ENCODE measurements around the gene TMBIM1. TPM values are rescaled to one million over a fixed set of nuclear protein-coding genes. Genes with fewer than 3 reads are reported as not detected.

The TMBIM1 gene
- polyA plus RNA-seq, 4 donors, result 112 to 328 (median 155) TPM

- H3K27ac ChIP-seq (ENCODE audit: low read depth in 1 of 3, low read length in 2 of 3), result no peak overlapping the region
- H3K36me3 ChIP-seq (ENCODE audit: control insufficient read depth in 3 of 3, insufficient read depth in 2 of 3, low read depth in 1 of 3, low read length in 3 of 3), result peaks cover 15 to 56% (median 25%) of the 10 kb centered on the region in 3 donors
- no peak overlapping the region for H3K4me3 ChIP-seq (ENCODE audit: low read depth in 1 of 3, low read length in 3 of 3)
- no peaks in the 10 kb centered on the region for H3K9me3 ChIP-seq (ENCODE audit: control insufficient read depth in 2 of 2, insufficient read depth in 1 of 2, low read depth in 1 of 2, low read length in 1 of 2)
- H3K4me1 ChIP-seq (ENCODE audit: control insufficient read depth in 3 of 3, insufficient read depth in 2 of 3, low read depth in 1 of 3, low read length in 2 of 3), result peaks cover 0 to 12% (median 2%) of the 10 kb centered on the region in 3 donors
- no peaks in the 10 kb centered on the region for H3K27me3 ChIP-seq (ENCODE audit: control insufficient read depth in 3 of 3, insufficient read depth in 3 of 3, low read length in 3 of 3)
- DNase-seq, result no peak
- no peak for FAIRE-seq
- WGBS, 3 donors, result 90 to 93% (median 91%) methylated on average over 4 of the region's 4 CpGs
Measured at GRCh38 chr2:218236829-218237228, 55.5 kb downstream of the TMBIM1 start.

GRCh38 chr2:218235017-218235416 lies 57.3 kb downstream of the TMBIM1 start:
- Histone ChIP-seq H3K27ac (ENCODE audit: low read depth in 1 of 3, low read length in 2 of 3) (no peak overlapping the region), H3K4me1 (ENCODE audit: control insufficient read depth in 3 of 3, insufficient read depth in 2 of 3, low read depth in 1 of 3, low read length in 2 of 3) (peaks cover 9 to 28% (median 10%) of the 10 kb centered on the region in 3 donors), H3K27me3 (ENCODE audit: control insufficient read depth in 3 of 3, insufficient read depth in 3 of 3, low read length in 3 of 3) (no peaks in the 10 kb centered on the region), H3K4me3 (ENCODE audit: low read depth in 1 of 3, low read length in 3 of 3) (no peak overlapping the region), H3K9me3 (ENCODE audit: control insufficient read depth in 2 of 2, insufficient read depth in 1 of 2, low read depth in 1 of 2, low read length in 1 of 2) (no peaks in the 10 kb centered on the region), H3K36me3 (ENCODE audit: control insufficient read depth in 3 of 3, insufficient read depth in 2 of 3, low read depth in 1 of 3, low read length in 3 of 3) (peaks cover 15 to 60% (median 23%) of the 10 kb centered on the region in 3 donors)
- DNase-seq, result no peak
- FAIRE-seq, result no peak
- 96 to 99% (median 98%) methylated on average over 2 of the region's 2 CpGs for WGBS, 3 donors

GRCh38 chr2:218234521-218234920 lies 57.8 kb downstream of the TMBIM1 start:
- FAIRE-seq (no peak), DNase-seq (no peak)
- H3K27me3 ChIP-seq (ENCODE audit: control insufficient read depth in 3 of 3, insufficient read depth in 3 of 3, low read length in 3 of 3), result no peaks in the 10 kb centered on the region
- H3K4me1 ChIP-seq (ENCODE audit: control insufficient read depth in 3 of 3, insufficient read depth in 2 of 3, low read depth in 1 of 3, low read length in 2 of 3), result peaks cover 10 to 33% (median 10%) of the 10 kb centered on the region in 3 donors
- H3K4me3 ChIP-seq (ENCODE audit: low read depth in 1 of 3, low read length in 3 of 3), result no peak overlapping the region
- no peaks in the 10 kb centered on the region for H3K9me3 ChIP-seq (ENCODE audit: control insufficient read depth in 2 of 2, insufficient read depth in 1 of 2, low read depth in 1 of 2, low read length in 1 of 2)
- WGBS, 3 donors, result 54 to 60% (median 56%) methylated on average over 3 of the region's 3 CpGs
- H3K36me3 ChIP-seq (ENCODE audit: control insufficient read depth in 3 of 3, insufficient read depth in 2 of 3, low read depth in 1 of 3, low read length in 3 of 3), result peaks cover 15 to 58% (median 22%) of the 10 kb centered on the region in 3 donors
- H3K27ac ChIP-seq (ENCODE audit: low read depth in 1 of 3, low read length in 2 of 3), result no peak overlapping the region

- H3K27me3 ChIP-seq (ENCODE audit: control insufficient read depth in 3 of 3, insufficient read depth in 3 of 3, low read length in 3 of 3), result no peaks in the 10 kb centered on the region
Measured at GRCh38 chr2:218233543-218233942, 58.8 kb downstream of the TMBIM1 start.

GRCh38 chr2:218230882-218231281 lies 61.4 kb downstream of the TMBIM1 start:
- H3K27ac ChIP-seq (ENCODE audit: low read depth in 1 of 3, low read length in 2 of 3), result peak overlapping the region; percentile 50 to 88 (median 84)
- FAIRE-seq (no peak), DNase-seq (peak; percentile 93 to 97)
- WGBS, 3 donors, result 0% methylated on average over 1 of the region's 1 CpG
- peaks cover 10 to 28% (median 15%) of the 10 kb centered on the region in 3 donors for H3K4me1 ChIP-seq (ENCODE audit: control insufficient read depth in 3 of 3, insufficient read depth in 2 of 3, low read depth in 1 of 3, low read length in 2 of 3)
- H3K27me3 ChIP-seq (ENCODE audit: control insufficient read depth in 3 of 3, insufficient read depth in 3 of 3, low read length in 3 of 3), result no peaks in the 10 kb centered on the region
- H3K36me3 ChIP-seq (ENCODE audit: control insufficient read depth in 3 of 3, insufficient read depth in 2 of 3, low read depth in 1 of 3, low read length in 3 of 3), result peaks cover 9 to 60% (median 26%) of the 10 kb centered on the region in 3 donors
- H3K9me3 ChIP-seq (ENCODE audit: control insufficient read depth in 2 of 2, insufficient read depth in 1 of 2, low read depth in 1 of 2, low read length in 1 of 2), result no peaks in the 10 kb centered on the region
- H3K4me3 ChIP-seq (ENCODE audit: low read depth in 1 of 3, low read length in 3 of 3), result no peak overlapping the region

More at GRCh38 chr2:218233543-218233942, 58.8 kb downstream of the TMBIM1 start:
- Histone ChIP-seq H3K36me3 (ENCODE audit: control insufficient read depth in 3 of 3, insufficient read depth in 2 of 3, low read depth in 1 of 3, low read length in 3 of 3) (peaks cover 12 to 55% (median 18%) of the 10 kb centered on the region in 3 donors), H3K27ac (ENCODE audit: low read depth in 1 of 3, low read length in 2 of 3) (no peak overlapping the region), H3K4me1 (ENCODE audit: control insufficient read depth in 3 of 3, insufficient read depth in 2 of 3, low read depth in 1 of 3, low read length in 2 of 3) (peaks cover 10 to 29% (median 13%) of the 10 kb centered on the region in 3 donors), H3K9me3 (ENCODE audit: control insufficient read depth in 2 of 2, insufficient read depth in 1 of 2, low read depth in 1 of 2, low read length in 1 of 2) (no peaks in the 10 kb centered on the region), H3K4me3 (ENCODE audit: low read depth in 1 of 3, low read length in 3 of 3) (no peak overlapping the region)
- no peak for FAIRE-seq
- no peak for DNase-seq
- WGBS, 3 donors, result 88 to 95% (median 91%) methylated on average over 4 of the region's 4 CpGs

- Histone ChIP-seq H3K4me1 (ENCODE audit: control insufficient read depth in 3 of 3, insufficient read depth in 2 of 3, low read depth in 1 of 3, low read length in 2 of 3) (peaks cover 10 to 28% (median 15%) of the 10 kb centered on the region in 3 donors), H3K36me3 (ENCODE audit: control insufficient read depth in 3 of 3, insufficient read depth in 2 of 3, low read depth in 1 of 3, low read length in 3 of 3) (peaks cover 12 to 53% (median 26%) of the 10 kb centered on the region in 3 donors), H3K27ac (ENCODE audit: low read depth in 1 of 3, low read length in 2 of 3) (peak overlapping the region; percentile 62 to 88 (median 84)), H3K27me3 (ENCODE audit: control insufficient read depth in 3 of 3, insufficient read depth in 3 of 3, low read length in 3 of 3) (no peaks in the 10 kb centered on the region), H3K9me3 (ENCODE audit: control insufficient read depth in 2 of 2, insufficient read depth in 1 of 2, low read depth in 1 of 2, low read length in 1 of 2) (no peaks in the 10 kb centered on the region), H3K4me3 (ENCODE audit: low read depth in 1 of 3, low read length in 3 of 3) (no peak overlapping the region)
- DNase-seq, result peak; percentile 32 to 70
- WGBS, 3 donors, result 20 to 54% (median 26%) methylated on average over 4 of the region's 4 CpGs
- FAIRE-seq, result no peak
Measured at GRCh38 chr2:218229851-218230250, 62.5 kb downstream of the TMBIM1 start.

GRCh38 chr2:218229239-218229638 lies 63.1 kb downstream of the TMBIM1 start:
- Histone ChIP-seq H3K4me1 (ENCODE audit: control insufficient read depth in 3 of 3, insufficient read depth in 2 of 3, low read depth in 1 of 3, low read length in 2 of 3) (peaks cover 10 to 28% (median 15%) of the 10 kb centered on the region in 3 donors), H3K4me3 (ENCODE audit: low read depth in 1 of 3, low read length in 3 of 3) (no peak overlapping the region), H3K27me3 (ENCODE audit: control insufficient read depth in 3 of 3, insufficient read depth in 3 of 3, low read length in 3 of 3) (no peaks in the 10 kb centered on the region), H3K36me3 (ENCODE audit: control insufficient read depth in 3 of 3, insufficient read depth in 2 of 3, low read depth in 1 of 3, low read length in 3 of 3) (peaks cover 10 to 53% (median 24%) of the 10 kb centered on the region in 3 donors), H3K27ac (ENCODE audit: low read depth in 1 of 3, low read length in 2 of 3) (peak overlapping the region; percentile 38 to 84 (median 59)), H3K9me3 (ENCODE audit: control insufficient read depth in 2 of 2, insufficient read depth in 1 of 2, low read depth in 1 of 2, low read length in 1 of 2) (no peaks in the 10 kb centered on the region)
- DNase-seq (peak in 1 of 2 donors; percentile 44), FAIRE-seq (no peak)
- WGBS, 3 donors, result 25 to 40% (median 31%) methylated on average over 3 of the region's 3 CpGs

- Histone ChIP-seq H3K4me3 (ENCODE audit: low read depth in 1 of 3, low read length in 3 of 3) (no peak overlapping the region), H3K9me3 (ENCODE audit: control insufficient read depth in 2 of 2, insufficient read depth in 1 of 2, low read depth in 1 of 2, low read length in 1 of 2) (no peaks in the 10 kb centered on the region), H3K4me1 (ENCODE audit: control insufficient read depth in 3 of 3, insufficient read depth in 2 of 3, low read depth in 1 of 3, low read length in 2 of 3) (peaks cover 10 to 28% (median 15%) of the 10 kb centered on the region in 3 donors), H3K36me3 (ENCODE audit: control insufficient read depth in 3 of 3, insufficient read depth in 2 of 3, low read depth in 1 of 3, low read length in 3 of 3) (peaks cover 8 to 49% (median 20%) of the 10 kb centered on the region in 3 donors), H3K27me3 (ENCODE audit: control insufficient read depth in 3 of 3, insufficient read depth in 3 of 3, low read length in 3 of 3) (no peaks in the 10 kb centered on the region), H3K27ac (ENCODE audit: low read depth in 1 of 3, low read length in 2 of 3) (peak overlapping the region; percentile 34 to 84 (median 79))
- peak in 1 of 2 donors; percentile 26 for DNase-seq
- WGBS, 3 donors, result 72 to 79% (median 75%) methylated on average over 6 of the region's 6 CpGs
- FAIRE-seq, result no peak
Measured at GRCh38 chr2:218228366-218229090, 63.8 kb downstream of the TMBIM1 start.

Data from small intestine (tissue), 7 donors.